HepG2 (cell line): ENCODE results near the gene ARHGAP26. TPM values are rescaled to one million over a fixed set of nuclear protein-coding genes. Genes with fewer than 3 reads are reported as not detected.

Source experiments
- PPARG ChIP-seq: conservative IDR thresholded peaks from 2 replicates; pipeline ENCODE4 v1.6.1; 2016; ENCODE audit warnings: missing biosample characterization, missing genetic modification reagents
- SNAI1 ChIP-seq: sonication (generic); formaldehyde crosslinking; IDR thresholded peaks from 2 replicates; pipeline ENCODE4 v1.5.0; 2020; ENCODE audit warnings: mild to moderate bottlenecking, missing genetic modification reagents, borderline replicate concordance
- ZBED4 ChIP-seq: sonication (generic); formaldehyde crosslinking; IDR thresholded peaks from 2 replicates; pipeline ENCODE4 v1.4.0; 2020; ENCODE audit warnings: missing genetic modification reagents, borderline replicate concordance
- ZFAT ChIP-seq: sonication (generic); formaldehyde crosslinking; conservative IDR thresholded peaks from 2 replicates; pipeline ENCODE4 v1.8.1; 2023; ENCODE audit warnings: missing genetic modification reagents, inconsistent platforms
- ZNF142 ChIP-seq: sonication (generic); formaldehyde crosslinking; IDR thresholded peaks from 2 replicates; pipeline ENCODE4 v1.4.0; 2020; ENCODE audit warnings: missing genetic modification reagents
- ZNF564 ChIP-seq: sonication (generic); formaldehyde crosslinking; IDR thresholded peaks from 2 replicates; pipeline ENCODE4 v1.8.1; 2023; ENCODE audit warnings: mild to moderate bottlenecking, missing genetic modification reagents
- polyA plus RNA-seq, 8 experiments: library from polyadenylated mRNA; depleted of rRNA in 3 of 8; stranded (reverse) in 7 of 8; unstranded in 1 of 8; fragments of >200 nt; fragmentation: Illumina TruSeq in 4 of 8; extraction: Trizol in 4 of 8; gene quantifications; 2 replicates each; pipeline versions ENCODE4 v1.2.1 to v1.2.3, GENCODE V29; 2011 to 2016; ENCODE audit warnings: low read depth in 4 of 8, missing spikeins in 1 of 8, mixed read lengths in 1 of 8; ENCODE audit not compliant: insufficient read depth in 1 of 8
- total RNA-seq, 5 experiments: library from RNA; depleted of rRNA; stranded (reverse); fragments of >200 nt; fragmentation: Illumina TruSeq; extraction: Trizol; gene quantifications; 2 replicates each; pipeline ENCODE4 v1.2.3, GENCODE V29; 2016; ENCODE audit warnings: low read depth in 1 of 5
- TF ChIP-seq, protein P1 (sequence below): sonication (generic); formaldehyde crosslinking; IDR thresholded peaks from 2 replicates; pipeline ENCODE4 v1.4.0; 2020; ENCODE audit warnings: missing genetic modification reagents
- TF ChIP-seq, protein P2 (sequence below): sonication (generic); formaldehyde crosslinking; IDR thresholded peaks from 2 replicates; pipeline ENCODE4 v1.4.0; 2020; ENCODE audit warnings: missing genetic modification reagents, borderline replicate concordance

Gene ARHGAP26
- total and polyA plus RNA-seq, 2 of the 13 experiments (the other 11 are each of a cell fraction or from before 2014, with no cell fraction given), result 9.6 to 18.2 TPM

DNA sequence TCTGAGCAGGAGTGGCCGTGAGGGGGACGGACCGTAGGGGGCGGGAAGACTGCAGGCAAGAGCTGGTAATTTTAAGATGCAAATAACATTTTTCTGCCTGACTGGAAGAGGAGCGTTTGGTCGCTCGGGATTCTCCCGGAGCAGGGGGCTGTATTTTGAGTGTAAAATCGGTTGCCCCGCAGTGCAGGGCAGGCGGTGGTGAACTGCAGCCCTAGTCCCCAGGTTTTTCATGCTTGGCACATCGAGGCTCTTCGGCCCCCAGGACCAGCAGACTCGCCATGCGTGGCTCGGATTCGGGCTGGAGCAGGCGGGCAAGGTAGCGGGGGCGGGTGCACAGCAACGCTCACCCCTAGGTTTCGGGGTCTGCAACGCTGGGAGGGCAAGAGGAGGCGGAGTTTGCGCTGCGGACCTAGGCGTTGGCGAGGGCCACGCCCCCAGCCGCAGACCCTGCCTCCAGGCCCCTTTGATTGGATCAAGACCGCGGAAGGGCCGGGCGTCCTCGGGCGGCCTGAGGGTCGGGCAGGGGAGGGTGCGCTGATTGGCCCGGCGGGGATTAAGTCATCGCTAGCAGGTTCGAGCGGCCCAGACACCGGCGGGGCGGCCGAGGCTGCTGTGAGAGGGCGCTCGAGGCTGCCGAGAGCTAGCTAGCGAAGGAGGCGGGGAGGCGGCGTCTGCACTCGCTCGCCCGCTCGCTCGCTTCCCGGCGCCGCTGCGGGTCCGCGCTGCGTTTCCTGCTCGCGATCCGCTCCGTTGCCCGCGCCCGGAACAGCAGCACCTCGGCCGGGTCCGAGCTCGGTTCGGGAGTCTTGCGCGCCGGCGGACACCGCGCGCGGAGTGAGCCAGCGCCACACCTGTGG is at the start of gene ARHGAP26 (continued):
- peak; percentile 91 for TF ChIP-seq ZBED4 (CRISPR knock-in tag)
- no peak for TF ChIP-seq ZFAT (CRISPR knock-in tag)
- 0 out of 2 replicates have a peak, but pooled peaks have one; percentile 15 for TF ChIP-seq PPARG (CRISPR knock-in tag)
- no peak for TF ChIP-seq SNAI1
- no peak for TF ChIP-seq ZNF142 (CRISPR knock-in tag)
- TF ChIP-seq, protein P1, sequence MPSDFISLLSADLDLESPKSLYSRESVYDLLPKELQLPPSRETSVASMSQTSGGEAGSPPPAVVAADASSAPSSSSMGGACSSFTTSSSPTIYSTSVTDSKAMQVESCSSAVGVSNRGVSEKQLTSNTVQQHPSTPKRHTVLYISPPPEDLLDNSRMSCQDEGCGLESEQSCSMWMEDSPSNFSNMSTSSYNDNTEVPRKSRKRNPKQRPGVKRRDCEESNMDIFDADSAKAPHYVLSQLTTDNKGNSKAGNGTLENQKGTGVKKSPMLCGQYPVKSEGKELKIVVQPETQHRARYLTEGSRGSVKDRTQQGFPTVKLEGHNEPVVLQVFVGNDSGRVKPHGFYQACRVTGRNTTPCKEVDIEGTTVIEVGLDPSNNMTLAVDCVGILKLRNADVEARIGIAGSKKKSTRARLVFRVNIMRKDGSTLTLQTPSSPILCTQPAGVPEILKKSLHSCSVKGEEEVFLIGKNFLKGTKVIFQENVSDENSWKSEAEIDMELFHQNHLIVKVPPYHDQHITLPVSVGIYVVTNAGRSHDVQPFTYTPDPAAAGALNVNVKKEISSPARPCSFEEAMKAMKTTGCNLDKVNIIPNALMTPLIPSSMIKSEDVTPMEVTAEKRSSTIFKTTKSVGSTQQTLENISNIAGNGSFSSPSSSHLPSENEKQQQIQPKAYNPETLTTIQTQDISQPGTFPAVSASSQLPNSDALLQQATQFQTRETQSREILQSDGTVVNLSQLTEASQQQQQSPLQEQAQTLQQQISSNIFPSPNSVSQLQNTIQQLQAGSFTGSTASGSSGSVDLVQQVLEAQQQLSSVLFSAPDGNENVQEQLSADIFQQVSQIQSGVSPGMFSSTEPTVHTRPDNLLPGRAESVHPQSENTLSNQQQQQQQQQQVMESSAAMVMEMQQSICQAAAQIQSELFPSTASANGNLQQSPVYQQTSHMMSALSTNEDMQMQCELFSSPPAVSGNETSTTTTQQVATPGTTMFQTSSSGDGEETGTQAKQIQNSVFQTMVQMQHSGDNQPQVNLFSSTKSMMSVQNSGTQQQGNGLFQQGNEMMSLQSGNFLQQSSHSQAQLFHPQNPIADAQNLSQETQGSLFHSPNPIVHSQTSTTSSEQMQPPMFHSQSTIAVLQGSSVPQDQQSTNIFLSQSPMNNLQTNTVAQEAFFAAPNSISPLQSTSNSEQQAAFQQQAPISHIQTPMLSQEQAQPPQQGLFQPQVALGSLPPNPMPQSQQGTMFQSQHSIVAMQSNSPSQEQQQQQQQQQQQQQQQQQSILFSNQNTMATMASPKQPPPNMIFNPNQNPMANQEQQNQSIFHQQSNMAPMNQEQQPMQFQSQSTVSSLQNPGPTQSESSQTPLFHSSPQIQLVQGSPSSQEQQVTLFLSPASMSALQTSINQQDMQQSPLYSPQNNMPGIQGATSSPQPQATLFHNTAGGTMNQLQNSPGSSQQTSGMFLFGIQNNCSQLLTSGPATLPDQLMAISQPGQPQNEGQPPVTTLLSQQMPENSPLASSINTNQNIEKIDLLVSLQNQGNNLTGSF (CRISPR knock-in tag), result no peak
- 0 out of 2 replicates have a peak, but pooled peaks have one; percentile 55 for TF ChIP-seq ZNF564 (CRISPR knock-in tag)
- TF ChIP-seq, protein P2, sequence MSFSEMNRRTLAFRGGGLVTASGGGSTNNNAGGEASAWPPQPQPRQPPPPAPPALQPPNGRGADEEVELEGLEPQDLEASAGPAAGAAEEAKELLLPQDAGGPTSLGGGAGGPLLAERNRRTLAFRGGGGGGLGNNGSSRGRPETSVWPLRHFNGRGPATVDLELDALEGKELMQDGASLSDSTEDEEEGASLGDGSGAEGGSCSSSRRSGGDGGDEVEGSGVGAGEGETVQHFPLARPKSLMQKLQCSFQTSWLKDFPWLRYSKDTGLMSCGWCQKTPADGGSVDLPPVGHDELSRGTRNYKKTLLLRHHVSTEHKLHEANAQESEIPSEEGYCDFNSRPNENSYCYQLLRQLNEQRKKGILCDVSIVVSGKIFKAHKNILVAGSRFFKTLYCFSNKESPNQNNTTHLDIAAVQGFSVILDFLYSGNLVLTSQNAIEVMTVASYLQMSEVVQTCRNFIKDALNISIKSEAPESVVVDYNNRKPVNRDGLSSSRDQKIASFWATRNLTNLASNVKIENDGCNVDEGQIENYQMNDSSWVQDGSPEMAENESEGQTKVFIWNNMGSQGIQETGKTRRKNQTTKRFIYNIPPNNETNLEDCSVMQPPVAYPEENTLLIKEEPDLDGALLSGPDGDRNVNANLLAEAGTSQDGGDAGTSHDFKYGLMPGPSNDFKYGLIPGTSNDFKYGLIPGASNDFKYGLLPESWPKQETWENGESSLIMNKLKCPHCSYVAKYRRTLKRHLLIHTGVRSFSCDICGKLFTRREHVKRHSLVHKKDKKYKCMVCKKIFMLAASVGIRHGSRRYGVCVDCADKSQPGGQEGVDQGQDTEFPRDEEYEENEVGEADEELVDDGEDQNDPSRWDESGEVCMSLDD (CRISPR knock-in tag), result no peak; the same call in 1 of the 2 replicates
